Stimulated activated CD8-positive, alpha-beta memory T cell treated with anti-CD3 and anti-CD28 coated beads, Interleukin-12 subunit alpha, Interleukin-12 subunit beta, amount 100 ng/mL, for 24 hours (primary cell): ENCODE data around the gene NUP188.
"Not testable (repeated sequence)": the region's sequence is repeated elsewhere in the genome, so short reads cannot be mapped to it uniquely, and the experiment has no call there.

ENCODE experiments used
- DNase-seq: peaks from one replicate; pipeline ENCODE4 v3.0.0-alpha.2; 2020; ENCODE audit errors: extremely low read depth

The NUP188 gene

DNA sequence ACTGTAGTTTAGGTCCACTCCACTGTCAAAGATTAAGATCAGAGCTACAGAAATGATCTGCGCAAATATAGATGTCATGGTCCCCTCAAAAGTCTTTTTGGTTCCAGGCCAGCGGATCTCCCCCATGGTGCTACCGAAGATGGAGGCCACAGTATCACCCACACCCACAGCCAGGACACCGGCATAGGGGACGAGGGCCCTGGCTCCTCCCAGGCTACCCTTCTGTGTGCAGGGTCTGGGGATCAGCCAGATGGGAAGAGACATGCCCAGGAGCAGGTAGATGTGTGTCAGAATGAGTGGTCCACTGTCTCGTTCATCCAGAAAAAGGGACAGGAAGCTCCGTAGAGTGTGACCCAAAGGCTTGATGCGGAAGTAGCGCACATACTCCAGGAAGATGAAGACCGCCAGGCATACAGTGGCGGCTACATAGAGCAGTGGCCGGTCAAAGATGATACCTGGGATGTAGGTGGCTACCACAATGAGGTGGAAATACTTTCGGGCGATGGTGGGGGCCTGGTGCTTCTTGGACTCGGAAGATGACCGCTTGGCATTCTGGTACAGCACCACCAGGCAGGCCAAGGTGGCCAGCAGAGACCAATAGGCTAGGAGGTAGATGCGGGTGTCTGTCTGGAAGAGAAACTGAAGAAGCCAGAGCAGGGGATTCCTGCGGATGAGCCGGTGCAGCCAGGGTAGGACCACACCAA, 1.5 kb upstream of the NUP188 start:
- DNase-seq: no peak

GRCh38 chr9:128946571-128947276, 775 bp upstream of the NUP188 start:
- no peak for DNase-seq

DNA sequence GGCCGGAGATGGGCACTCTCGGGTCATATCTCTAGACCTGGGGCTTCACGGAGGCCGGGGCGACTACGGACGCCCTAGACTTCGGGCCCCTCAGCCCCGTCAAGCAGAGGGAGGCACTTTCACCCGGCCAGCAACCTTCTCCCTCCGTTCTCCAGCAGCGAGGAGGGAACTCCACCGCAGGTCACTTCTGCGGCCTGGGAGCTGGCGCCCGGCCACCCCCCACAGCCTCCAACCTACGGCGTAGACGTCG, 297 bp upstream of the NUP188 start:
- DNase-seq: no peak

GRCh38 chr9:128961403-128961802, 13.9 kb downstream of the NUP188 start:
- not testable (repeated sequence) for DNase-seq

GRCh38 chr9:128969491-128969890, 22.0 kb downstream of the NUP188 start:
- DNase-seq: no peak

DNA sequence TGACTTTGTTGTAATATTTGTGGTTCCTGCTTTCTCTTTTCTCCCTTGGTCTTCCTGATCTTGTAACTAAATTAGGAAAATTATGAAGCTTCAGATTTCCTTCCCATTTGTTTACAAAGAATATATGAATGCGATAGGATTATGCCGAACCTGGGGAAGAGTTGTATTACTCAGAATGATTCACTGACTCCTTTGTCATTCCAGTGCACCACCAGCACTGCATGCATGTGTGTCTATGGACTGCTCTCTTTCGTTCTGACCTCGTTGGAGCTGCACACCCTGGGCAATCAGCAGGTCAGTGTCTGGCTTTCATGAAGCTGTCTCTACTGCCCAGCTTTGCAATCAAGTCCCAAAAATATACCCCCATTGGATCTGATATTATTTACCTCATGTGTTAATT, 25.5 kb downstream of the NUP188 start:
- no peak for DNase-seq

GRCh38 chr9:128979111-128979510, 31.6 kb downstream of the NUP188 start:
- DNase-seq: no peak

- DNase-seq: no peak
These were observed 36.0 kb downstream of the NUP188 start for GRCh38 chr9:128983536-128983935.

DNA sequence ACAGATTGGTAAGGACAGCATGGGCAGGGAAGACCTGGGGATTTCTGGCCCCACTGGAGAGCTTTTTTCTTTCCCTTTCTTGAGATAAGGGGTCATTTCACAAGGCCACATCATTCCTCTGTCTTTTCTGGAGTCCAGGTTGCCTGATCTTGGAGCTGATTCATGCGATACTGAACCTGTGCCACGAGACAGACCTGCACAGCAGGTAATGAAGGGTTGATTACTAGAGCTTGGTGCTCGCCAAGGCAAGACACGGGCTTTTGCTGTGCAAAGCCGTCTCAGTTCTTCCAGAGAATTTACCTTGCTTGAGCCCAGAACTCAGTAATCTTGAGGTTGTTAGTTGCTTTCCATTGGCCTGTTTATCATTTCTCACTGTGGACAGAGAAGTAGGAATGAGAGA, 39.2 kb downstream of the NUP188 start:
- no peak for DNase-seq

DNA sequence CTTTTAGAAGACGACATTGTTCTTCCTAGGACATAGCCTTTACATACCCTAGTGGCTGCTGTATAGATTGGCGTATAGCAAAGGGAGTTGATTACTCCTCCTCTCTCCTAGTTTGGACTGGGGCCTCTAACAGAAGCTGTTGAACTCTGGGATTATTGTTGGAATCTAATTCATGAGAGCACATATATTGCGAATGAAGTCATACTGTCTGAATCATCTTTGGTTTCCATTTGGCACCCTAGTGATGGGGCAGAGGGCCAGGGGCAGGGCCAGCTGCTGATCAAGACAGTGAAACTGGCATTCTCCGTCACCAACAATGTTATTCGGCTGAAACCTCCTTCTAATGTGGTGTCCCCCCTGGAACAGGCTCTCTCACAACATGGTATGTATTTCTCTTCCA, 40.3 kb downstream of the NUP188 start:
- no peak for DNase-seq

GRCh38 chr9:128992995-128993394, 45.5 kb downstream of the NUP188 start:
- no peak for DNase-seq

DNA sequence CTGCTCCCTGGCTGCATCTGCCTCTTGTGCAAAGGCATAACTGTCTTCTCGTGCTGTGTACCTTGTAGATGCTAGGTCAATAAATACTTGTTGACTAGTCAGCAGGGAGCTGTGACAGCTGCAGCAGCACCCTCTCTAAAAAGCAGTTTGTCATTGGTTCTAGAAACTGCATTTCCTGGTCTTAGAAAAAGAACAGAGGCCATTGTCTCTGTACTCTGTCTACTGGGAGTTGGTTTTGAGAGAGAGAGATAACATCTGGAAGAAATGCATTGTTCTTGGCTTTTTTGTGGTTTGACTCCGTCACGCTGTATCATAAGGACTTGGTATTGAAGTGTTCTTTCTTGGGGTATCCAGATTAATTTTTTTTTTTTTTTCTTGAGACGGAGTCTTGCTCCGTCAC, 48.3 kb downstream of the NUP188 start:
- DNase-seq: no peak

DNA sequence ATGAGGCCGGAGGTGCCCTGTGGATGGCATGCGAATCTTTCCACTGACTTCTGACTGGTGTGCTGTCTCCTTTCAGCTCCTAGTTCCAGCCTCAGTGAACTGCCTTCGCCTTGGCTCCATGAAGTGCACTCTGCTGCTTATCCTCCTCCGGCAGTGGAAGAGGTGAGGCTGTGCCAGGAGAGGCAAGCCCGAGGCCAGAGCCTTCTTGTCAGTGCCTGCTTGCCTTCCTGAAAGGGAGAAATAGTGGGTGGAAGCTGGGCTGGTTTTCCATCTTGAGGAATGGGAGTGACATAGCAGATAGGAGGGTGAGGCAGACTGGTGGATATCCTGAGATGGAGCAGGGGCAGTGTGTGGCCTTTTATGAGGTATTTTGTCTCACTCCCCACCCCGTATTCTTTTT, 51.0 kb downstream of the NUP188 start:
- DNase-seq: no peak

DNA sequence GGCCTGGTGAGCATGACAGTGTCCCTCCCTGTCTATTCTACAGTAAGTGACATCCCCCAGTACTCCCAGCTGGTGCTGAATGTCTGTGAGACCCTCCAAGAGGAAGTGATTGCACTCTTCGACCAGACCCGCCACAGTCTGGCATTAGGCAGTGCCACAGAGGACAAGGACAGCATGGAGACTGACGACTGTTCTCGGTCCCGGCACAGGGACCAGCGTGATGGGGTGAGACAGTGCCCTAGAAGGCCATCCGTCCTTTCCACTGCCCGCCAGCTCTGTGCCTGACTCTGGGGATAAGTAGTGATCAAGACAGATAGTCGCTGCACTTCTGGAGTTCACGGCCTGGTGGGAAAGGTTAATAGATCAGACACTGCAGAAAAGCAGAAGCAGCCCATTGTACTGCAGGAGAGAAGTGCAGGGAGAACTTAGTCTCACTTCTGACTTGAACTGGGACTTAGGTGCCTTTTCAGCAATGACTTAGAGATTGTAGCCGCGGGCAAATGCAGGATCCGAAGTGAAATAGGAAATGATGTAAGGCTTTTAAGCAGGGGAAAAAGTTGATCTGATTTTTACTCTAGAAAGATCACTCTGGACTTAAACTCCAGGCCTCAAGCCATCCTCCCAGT, 52.2 kb downstream of the NUP188 start:
- no peak for DNase-seq

GRCh38 chr9:129001504-129002325, 54.2 kb downstream of the NUP188 start:
- no peak for DNase-seq

DNA sequence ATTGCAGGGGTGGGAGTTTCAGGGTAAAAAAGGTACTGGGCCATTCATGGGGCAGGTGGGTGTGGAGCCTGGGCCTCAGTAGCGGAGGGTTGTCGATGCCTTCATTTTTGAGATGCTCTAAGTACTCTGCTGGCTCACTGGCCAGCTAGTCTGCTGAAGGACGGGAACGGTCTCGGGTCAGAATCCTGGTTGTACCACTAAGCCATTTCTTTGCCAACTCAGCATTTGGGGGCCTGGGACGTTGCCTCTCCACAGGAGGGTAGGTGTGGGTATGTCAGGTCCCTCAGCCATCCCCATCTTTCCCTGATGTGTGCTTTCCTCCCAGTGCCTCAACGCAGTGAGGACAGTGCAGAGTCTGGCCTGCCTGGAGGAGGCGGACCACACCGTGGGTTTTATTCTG, 55.5 kb downstream of the NUP188 start:
- no peak for DNase-seq

DNA sequence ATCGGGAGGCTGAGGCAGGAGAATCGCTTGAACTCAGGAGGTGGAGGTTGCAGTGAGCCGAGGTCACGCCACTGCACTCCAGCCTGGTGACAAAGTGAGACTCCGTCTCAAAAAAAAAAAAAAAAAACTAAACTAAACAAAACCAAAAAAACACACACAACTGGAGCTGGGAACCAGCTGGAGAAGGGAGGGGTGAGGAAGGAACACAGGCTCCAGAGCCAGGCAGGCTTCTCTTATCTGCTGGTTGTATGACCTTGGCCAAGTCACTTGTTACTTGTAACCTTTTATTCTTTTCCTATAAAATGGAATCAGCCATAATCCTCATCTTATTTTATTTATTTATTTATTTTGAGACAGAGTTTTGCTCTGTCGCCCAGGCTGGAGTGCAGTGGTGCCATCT, 56.7 kb downstream of the NUP188 start:
- not testable (repeated sequence) for DNase-seq

GRCh38 chr9:129005336-129005997, 58.0 kb downstream of the NUP188 start:
- DNase-seq: no peak

- no peak for DNase-seq
These were observed 59.0 kb downstream of the NUP188 start for GRCh38 chr9:129006328-129007034.

DNA sequence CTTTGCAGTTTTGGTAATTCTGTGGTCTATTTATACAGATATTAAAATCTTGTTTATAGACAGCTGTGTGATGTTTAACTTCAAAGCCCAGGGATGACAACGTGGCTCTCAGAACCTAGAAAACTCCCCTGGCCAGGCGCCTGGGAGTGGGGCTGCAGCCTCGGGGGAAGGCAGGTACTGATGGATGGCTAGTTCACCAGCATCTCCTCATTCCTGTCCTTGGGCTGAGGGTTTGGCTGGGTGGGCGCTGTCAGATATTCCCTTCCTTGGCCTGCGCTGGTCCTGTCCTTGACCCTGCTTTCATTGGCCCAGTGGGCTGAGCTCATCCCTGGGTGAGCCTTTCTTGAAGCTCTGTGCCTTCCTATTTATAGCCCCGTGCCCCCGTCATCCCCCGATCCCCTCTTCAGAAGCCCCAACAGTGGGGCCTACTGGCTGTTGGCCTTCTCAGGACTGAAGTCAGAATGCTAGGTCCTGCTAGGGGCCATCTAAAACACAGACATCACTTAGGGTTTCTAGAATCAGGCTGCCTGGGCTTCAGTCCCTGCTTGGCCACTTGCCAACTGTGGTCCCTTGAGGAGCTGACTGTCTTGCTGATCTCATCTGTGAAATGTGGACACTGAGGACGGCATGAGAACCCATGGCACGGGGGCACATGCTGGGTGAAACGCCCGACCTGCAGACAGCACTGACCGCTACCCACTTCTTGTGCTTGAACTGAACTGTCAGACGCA, 59.7 kb downstream of the NUP188 start:
- DNase-seq: no peak
